Endothelial cell of umbilical vein (primary cell): Measurements from ENCODE around the gene HAND2.
A peak's percentile ranks its signal among the peaks of the same experiment; 100 is the strongest.

Source experiments
- CTCF ChIP-seq, 2 donors: IDR thresholded peaks; 1 replicate in 1 of 2; 2 replicates in 1 of 2; pipeline ENCODE4 v1.5.1; 2011; ENCODE audit warnings: low read length in 2 of 2, mild to moderate bottlenecking in 2 of 2, moderate library complexity in 2 of 2, control low read depth in 1 of 2, inconsistent platforms in 1 of 2, low read depth in 1 of 2; ENCODE audit not compliant: insufficient read depth in 1 of 2; ENCODE audit errors: extremely low read depth in 1 of 2
- EZH2 ChIP-seq: IDR thresholded peaks from 2 replicates; pipeline ENCODE4 v1.6.1; 2012; ENCODE audit warnings: borderline replicate concordance, low read depth, mild to moderate bottlenecking, moderate library complexity, low read length, inconsistent platforms; ENCODE audit not compliant: severe bottlenecking
- FOS ChIP-seq: IDR thresholded peaks from 2 replicates; pipeline ENCODE4 v1.6.1; 2011; ENCODE audit warnings: mild to moderate bottlenecking, low read length, moderate library complexity, borderline replicate concordance; ENCODE audit not compliant: insufficient read depth
- JUN ChIP-seq: IDR thresholded peaks from 2 replicates; pipeline ENCODE4 v1.6.1; 2011; ENCODE audit warnings: borderline replicate concordance, low read depth; ENCODE audit not compliant: insufficient read length, insufficient read depth
- MAX ChIP-seq: IDR thresholded peaks from 2 replicates; pipeline ENCODE4 v1.6.1; 2011; ENCODE audit not compliant: insufficient read depth, insufficient read length
- MYC ChIP-seq: IDR thresholded peaks from one replicate; pipeline ENCODE4 v1.6.1; 2011; ENCODE audit warnings: mild to moderate bottlenecking, low read depth, low read length
- POLR2A ChIP-seq: IDR thresholded peaks from 2 replicates; pipeline ENCODE4 v1.6.1; 2012; ENCODE audit warnings: low read depth, mild to moderate bottlenecking, control low read depth, low read length
- POLR2AphosphoS5 ChIP-seq: IDR thresholded peaks from 2 replicates; pipeline ENCODE4 v1.6.1; 2012; ENCODE audit warnings: low read depth, mild to moderate bottlenecking, control low read depth, low read length, moderate library complexity; ENCODE audit not compliant: insufficient read depth

DNA sequence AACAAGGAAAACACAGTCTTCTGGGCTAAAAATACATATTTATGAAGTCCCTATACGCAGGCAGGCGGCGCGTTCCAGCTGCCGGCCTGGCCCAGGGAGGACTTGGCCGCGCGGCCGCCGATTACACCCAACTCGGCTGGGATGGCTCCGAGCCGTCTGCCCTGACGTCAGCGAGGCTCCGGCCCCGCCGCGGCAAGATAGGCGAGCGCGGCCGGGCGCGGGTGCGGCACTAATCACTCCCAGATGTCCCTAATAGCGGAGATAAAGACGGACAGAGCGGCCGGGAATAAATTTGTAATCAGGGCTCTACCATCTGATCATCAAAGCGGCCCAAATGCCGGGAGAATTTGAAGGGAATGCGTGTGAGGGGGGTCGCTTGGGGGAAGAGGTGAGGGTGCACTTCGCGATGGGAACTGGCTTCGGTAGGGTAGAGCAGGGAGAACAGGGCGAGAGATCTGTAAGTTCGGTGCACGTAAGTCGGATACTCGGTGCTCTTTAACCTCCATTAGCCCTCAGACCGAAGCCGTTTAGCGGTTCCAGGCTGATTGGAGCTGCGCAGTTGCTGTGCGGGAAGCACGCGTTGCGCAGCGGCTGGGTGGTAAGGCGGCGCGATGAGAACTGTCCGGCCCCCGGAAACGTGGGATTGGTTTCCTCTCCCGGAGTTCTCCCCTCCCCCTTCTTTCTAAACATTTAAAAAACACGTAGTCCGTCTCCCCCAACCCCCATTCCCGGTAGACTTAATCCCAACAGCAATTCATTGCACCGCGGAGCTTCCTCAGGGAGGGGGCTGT is 7.7 kb downstream of the HAND2 start:
- TF ChIP-seq CTCF (IDR thresholded peaks at IDR 0.05; ENCODE audit: extremely low read depth in 1 of 2, insufficient read depth in 1 of 2, low read depth in 1 of 2, low read length in 2 of 2) (no peak), POLR2AphosphoS5 (no peak), MYC (no peak), JUN (no peak), EZH2 (peak; percentile 89), POLR2A (no peak), MAX (no peak), FOS (no peak)
